Thyroid gland (tissue), 4 donors: ENCODE measurements around the gene EPHB3.

Experiments
- POLR2A ChIP-seq, 2 donors: fragments of 450-650 bp; IDR thresholded peaks; one replicate each; pipeline ENCODE4 v1.6.1; 2017; ENCODE audit warnings: antibody characterized with exemption in 2 of 2, mild to moderate bottlenecking in 2 of 2, moderate library complexity in 1 of 2
- TF ChIP-seq, protein P1 (sequence below), 6 experiments: fragments of 200-600 bp in 3 of 6; fragments of 450-650 bp in 3 of 6; sonication (generic) in 3 of 6; IDR thresholded peaks; one replicate each; pipeline ENCODE4 v1.5.1; 2016 to 2019; ENCODE audit warnings: antibody characterized with exemption in 6 of 6, mild to moderate bottlenecking in 2 of 6, inconsistent platforms in 1 of 6, moderate library complexity in 1 of 6

GRCh38 chr3:184544513-184544861 lies 17.1 kb upstream of the EPHB3 start:
- TF ChIP-seq, protein P1, sequence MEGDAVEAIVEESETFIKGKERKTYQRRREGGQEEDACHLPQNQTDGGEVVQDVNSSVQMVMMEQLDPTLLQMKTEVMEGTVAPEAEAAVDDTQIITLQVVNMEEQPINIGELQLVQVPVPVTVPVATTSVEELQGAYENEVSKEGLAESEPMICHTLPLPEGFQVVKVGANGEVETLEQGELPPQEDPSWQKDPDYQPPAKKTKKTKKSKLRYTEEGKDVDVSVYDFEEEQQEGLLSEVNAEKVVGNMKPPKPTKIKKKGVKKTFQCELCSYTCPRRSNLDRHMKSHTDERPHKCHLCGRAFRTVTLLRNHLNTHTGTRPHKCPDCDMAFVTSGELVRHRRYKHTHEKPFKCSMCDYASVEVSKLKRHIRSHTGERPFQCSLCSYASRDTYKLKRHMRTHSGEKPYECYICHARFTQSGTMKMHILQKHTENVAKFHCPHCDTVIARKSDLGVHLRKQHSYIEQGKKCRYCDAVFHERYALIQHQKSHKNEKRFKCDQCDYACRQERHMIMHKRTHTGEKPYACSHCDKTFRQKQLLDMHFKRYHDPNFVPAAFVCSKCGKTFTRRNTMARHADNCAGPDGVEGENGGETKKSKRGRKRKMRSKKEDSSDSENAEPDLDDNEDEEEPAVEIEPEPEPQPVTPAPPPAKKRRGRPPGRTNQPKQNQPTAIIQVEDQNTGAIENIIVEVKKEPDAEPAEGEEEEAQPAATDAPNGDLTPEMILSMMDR (IDR thresholded peaks at IDR 0.05), result no peak
- TF ChIP-seq POLR2A (IDR thresholded peaks at IDR 0.05), result no peak
